ENCODE data around the gene SNRPB2.

DNA sequence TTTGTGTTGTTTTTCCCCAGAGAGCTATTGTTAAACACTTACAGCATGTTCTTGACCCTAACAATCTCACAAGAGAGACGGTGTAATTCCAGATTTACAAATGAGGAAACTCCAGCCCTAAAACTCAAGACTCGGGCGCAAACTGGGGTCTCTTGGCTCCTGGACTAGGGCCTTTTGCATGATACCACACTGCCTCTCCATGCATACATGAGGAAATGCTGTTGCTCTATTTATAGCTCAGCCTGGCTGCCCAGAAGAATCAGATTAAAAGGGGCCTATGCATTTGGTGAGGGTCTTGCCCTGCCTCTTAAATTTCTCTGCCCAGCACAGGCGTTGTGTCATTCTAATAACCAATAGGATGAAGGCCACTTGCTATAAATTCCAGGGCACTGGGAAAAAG lies 30.5 kb upstream of the SNRPB2 start:
- TF ChIP-seq, protein P1, sequence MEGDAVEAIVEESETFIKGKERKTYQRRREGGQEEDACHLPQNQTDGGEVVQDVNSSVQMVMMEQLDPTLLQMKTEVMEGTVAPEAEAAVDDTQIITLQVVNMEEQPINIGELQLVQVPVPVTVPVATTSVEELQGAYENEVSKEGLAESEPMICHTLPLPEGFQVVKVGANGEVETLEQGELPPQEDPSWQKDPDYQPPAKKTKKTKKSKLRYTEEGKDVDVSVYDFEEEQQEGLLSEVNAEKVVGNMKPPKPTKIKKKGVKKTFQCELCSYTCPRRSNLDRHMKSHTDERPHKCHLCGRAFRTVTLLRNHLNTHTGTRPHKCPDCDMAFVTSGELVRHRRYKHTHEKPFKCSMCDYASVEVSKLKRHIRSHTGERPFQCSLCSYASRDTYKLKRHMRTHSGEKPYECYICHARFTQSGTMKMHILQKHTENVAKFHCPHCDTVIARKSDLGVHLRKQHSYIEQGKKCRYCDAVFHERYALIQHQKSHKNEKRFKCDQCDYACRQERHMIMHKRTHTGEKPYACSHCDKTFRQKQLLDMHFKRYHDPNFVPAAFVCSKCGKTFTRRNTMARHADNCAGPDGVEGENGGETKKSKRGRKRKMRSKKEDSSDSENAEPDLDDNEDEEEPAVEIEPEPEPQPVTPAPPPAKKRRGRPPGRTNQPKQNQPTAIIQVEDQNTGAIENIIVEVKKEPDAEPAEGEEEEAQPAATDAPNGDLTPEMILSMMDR (optimal IDR thresholded peaks at IDR 0.05 in 1 of 3, IDR thresholded peaks at IDR 0.05 in 1 of 3, conservative IDR thresholded peaks at IDR 0.05 in 1 of 3; ENCODE audit: extremely low read depth in 1 of 3, insufficient read depth in 2 of 3, low read length in 3 of 3): no peak
- TF ChIP-seq EZH2 (IDR thresholded peaks at IDR 0.05; ENCODE audit: low read length): no peak

Measured in keratinocyte (primary cell).